Osteoblast (primary cell): ENCODE data around the gene PROSER1. TPM values are rescaled to one million over a fixed set of nuclear protein-coding genes. Genes with fewer than 3 reads are reported as not detected.
A peak's percentile ranks its signal among the peaks of the same experiment; 100 is the strongest.

Experiments
- DNase-seq: peaks from one replicate; pipeline ENCODE4 v3.0.0; 2011; ENCODE audit warnings: low spot score, mixed read lengths; ENCODE audit not compliant: insufficient read length; ENCODE audit errors: missing footprints
- H2AFZ ChIP-seq: 2 replicates; pipeline ENCODE4 v1.6.0; 2011; ENCODE audit warnings: mild to moderate bottlenecking, low read length
- H3K27ac ChIP-seq: 2 replicates; pipeline ENCODE4 v1.5.1; 2011; ENCODE audit warnings: mild to moderate bottlenecking, low read depth, low read length, moderate library complexity
- H3K27me3 ChIP-seq: 2 replicates; pipeline ENCODE4 v1.6.0; 2012; ENCODE audit warnings: mild to moderate bottlenecking, control low read depth, inconsistent platforms, low read length, moderate library complexity; ENCODE audit not compliant: insufficient read depth
- H3K36me3 ChIP-seq: 2 replicates; pipeline ENCODE4 v1.5.1; 2011; ENCODE audit warnings: mild to moderate bottlenecking, low read length, control low read depth, moderate library complexity; ENCODE audit not compliant: insufficient read depth
- H3K4me1 ChIP-seq: 2 replicates; pipeline ENCODE4 v1.5.1; 2011; ENCODE audit warnings: mild to moderate bottlenecking, low read length, control low read depth, moderate library complexity; ENCODE audit not compliant: insufficient read depth
- H3K4me2 ChIP-seq: 2 replicates; pipeline ENCODE4 v1.6.0; 2011; ENCODE audit warnings: mild to moderate bottlenecking, low read length; ENCODE audit not compliant: insufficient read depth
- H3K4me3 ChIP-seq: fragments of 200-600 bp; sonication (generic); 3 replicates; pipeline ENCODE4 v1.5.1; 2012; ENCODE audit warnings: mild to moderate bottlenecking, low read length, inconsistent platforms; ENCODE audit not compliant: insufficient read depth
- H3K79me2 ChIP-seq: 2 replicates; pipeline ENCODE4 v1.6.0; 2012; ENCODE audit warnings: mild to moderate bottlenecking, low read length, control low read depth, inconsistent platforms; ENCODE audit not compliant: insufficient read depth
- H3K9me3 ChIP-seq: 2 replicates; pipeline ENCODE4 v1.5.1; 2011; ENCODE audit warnings: low read depth, low read length, control low read depth
- H4K20me1 ChIP-seq: 2 replicates; pipeline ENCODE4 v1.6.0; 2012; ENCODE audit warnings: mild to moderate bottlenecking, low read length, control low read depth; ENCODE audit not compliant: insufficient read depth
- total RNA-seq: library from RNA; depleted of rRNA; stranded (reverse); fragments of >200 nt; gene quantifications from 2 replicates; pipeline ENCODE4 v1.2.3, GENCODE V29; 2012
- TF ChIP-seq, protein P1 (sequence below): IDR thresholded peaks from 2 replicates; pipeline ENCODE4 v1.5.1; 2011; ENCODE audit warnings: mild to moderate bottlenecking, low read depth, low read length, moderate library complexity; ENCODE audit errors: extremely low read depth

The PROSER1 gene
- total RNA-seq, 1 donor: 13.4 TPM

DNA sequence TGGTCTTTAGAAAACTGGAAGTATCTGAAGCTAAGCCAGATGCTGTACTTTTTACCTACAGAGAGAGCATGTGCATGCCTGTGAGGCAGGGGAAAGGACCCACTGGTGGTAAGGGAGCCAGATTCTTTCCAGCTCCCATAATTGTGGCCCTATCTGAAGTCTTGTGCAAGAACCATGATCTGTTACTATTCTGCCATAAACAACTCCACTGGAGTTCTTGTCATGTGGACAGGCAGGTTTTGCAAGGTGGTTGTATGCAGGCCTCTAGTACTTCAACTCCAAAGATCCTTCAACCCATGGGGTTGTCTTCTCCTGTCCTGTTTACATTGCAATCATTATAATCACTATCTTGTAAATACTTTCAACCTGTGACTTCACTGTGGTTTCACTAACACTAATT, 14.1 kb downstream of the PROSER1 start:
- Histone ChIP-seq H3K4me2 (no peak overlapping the region), H3K36me3 (peaks cover 40% of the 10 kb centered on the region), H3K79me2 (no peaks in the 10 kb centered on the region), H3K4me1 (no peaks in the 10 kb centered on the region), H3K4me3 (no peak overlapping the region), H4K20me1 (no peaks in the 10 kb centered on the region), H3K27me3 (no peaks in the 10 kb centered on the region), H3K9me3 (no peaks in the 10 kb centered on the region), H2AFZ (no peak overlapping the region), H3K27ac (no peak overlapping the region)
- no peak for DNase-seq
- TF ChIP-seq, protein P1, sequence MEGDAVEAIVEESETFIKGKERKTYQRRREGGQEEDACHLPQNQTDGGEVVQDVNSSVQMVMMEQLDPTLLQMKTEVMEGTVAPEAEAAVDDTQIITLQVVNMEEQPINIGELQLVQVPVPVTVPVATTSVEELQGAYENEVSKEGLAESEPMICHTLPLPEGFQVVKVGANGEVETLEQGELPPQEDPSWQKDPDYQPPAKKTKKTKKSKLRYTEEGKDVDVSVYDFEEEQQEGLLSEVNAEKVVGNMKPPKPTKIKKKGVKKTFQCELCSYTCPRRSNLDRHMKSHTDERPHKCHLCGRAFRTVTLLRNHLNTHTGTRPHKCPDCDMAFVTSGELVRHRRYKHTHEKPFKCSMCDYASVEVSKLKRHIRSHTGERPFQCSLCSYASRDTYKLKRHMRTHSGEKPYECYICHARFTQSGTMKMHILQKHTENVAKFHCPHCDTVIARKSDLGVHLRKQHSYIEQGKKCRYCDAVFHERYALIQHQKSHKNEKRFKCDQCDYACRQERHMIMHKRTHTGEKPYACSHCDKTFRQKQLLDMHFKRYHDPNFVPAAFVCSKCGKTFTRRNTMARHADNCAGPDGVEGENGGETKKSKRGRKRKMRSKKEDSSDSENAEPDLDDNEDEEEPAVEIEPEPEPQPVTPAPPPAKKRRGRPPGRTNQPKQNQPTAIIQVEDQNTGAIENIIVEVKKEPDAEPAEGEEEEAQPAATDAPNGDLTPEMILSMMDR: no peak

DNA sequence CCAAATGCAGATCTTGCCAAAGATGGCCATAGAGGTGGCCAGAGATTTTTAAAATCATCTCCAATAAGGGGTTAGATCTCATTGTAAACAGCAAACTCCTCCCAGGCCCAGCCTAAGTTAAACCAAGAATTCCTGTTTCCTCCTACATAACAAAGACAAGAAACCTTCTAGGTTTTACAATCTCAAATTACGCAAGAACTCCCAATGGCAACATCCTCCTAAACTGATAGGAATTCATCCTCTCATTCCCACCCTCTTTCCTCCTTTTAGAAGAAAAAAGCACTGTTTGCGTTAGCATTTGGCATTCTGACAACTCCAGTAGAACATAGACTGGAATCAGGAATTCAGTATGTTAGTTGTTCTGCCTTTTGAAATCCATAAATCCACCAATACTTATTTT, 14.6 kb downstream of the PROSER1 start:
- Histone ChIP-seq H4K20me1 (no peaks in the 10 kb centered on the region), H3K27me3 (no peaks in the 10 kb centered on the region), H3K79me2 (no peaks in the 10 kb centered on the region), H3K4me1 (no peaks in the 10 kb centered on the region), H3K36me3 (peaks cover 36% of the 10 kb centered on the region), H2AFZ (no peak overlapping the region), H3K27ac (no peak overlapping the region), H3K4me3 (no peak overlapping the region), H3K9me3 (no peaks in the 10 kb centered on the region), H3K4me2 (no peak overlapping the region)
- TF ChIP-seq, protein P1: no peak
- DNase-seq: no peak

- Histone ChIP-seq H2AFZ (no peak overlapping the region), H3K36me3 (peaks cover 30% of the 10 kb centered on the region), H3K9me3 (no peaks in the 10 kb centered on the region), H3K4me3 (no peak overlapping the region), H3K27ac (no peak overlapping the region), H3K79me2 (no peaks in the 10 kb centered on the region), H3K27me3 (no peaks in the 10 kb centered on the region), H4K20me1 (no peaks in the 10 kb centered on the region), H3K4me1 (no peaks in the 10 kb centered on the region), H3K4me2 (no peak overlapping the region)
- no peak for DNase-seq
- TF ChIP-seq, protein P1: no peak
These were observed 16.9 kb downstream of the PROSER1 start for GRCh38 chr13:39020853-39021462.

- no peaks in the 10 kb centered on the region for H3K79me2 ChIP-seq
- TF ChIP-seq, protein P1: peak; percentile 61
- no peak overlapping the region for H3K4me2 ChIP-seq
- no peaks in the 10 kb centered on the region for H4K20me1 ChIP-seq
- no peak for DNase-seq
- no peaks in the 10 kb centered on the region for H3K9me3 ChIP-seq
- H2AFZ ChIP-seq: no peak overlapping the region
- H3K27ac ChIP-seq: no peak overlapping the region
- H3K4me3 ChIP-seq: no peak overlapping the region
- H3K4me1 ChIP-seq: no peaks in the 10 kb centered on the region
- no peaks in the 10 kb centered on the region for H3K27me3 ChIP-seq
- H3K36me3 ChIP-seq: peaks cover 38% of the 10 kb centered on the region
These were observed 21.1 kb downstream of the PROSER1 start for GRCh38 chr13:39016787-39017186.
